LNCaP clone FGC (cell line): ENCODE results near the gene RGS7BP.

ENCODE experiments used
- DNase-seq: peaks from one replicate; pipeline ENCODE4 v3.0.0-alpha.2; 2011; ENCODE audit warnings: low read depth
- H3K4me3 ChIP-seq: 2 replicates; pipeline ENCODE4 v1.5.1; 2011; ENCODE audit warnings: mild to moderate bottlenecking, low read depth, low read length, control low read depth
- CTCF ChIP-seq: IDR thresholded peaks from 2 replicates; pipeline ENCODE4 v1.5.1; 2012; ENCODE audit warnings: mild to moderate bottlenecking; ENCODE audit not compliant: control insufficient read depth, insufficient read depth; ENCODE audit errors: extremely low read depth

RGS7BP gene

GRCh38 chr5:64576250-64576649 lies 70.4 kb downstream of the RGS7BP start:
- TF ChIP-seq CTCF, result no peak
- DNase-seq, result no peak
- H3K4me3 ChIP-seq, result no peak overlapping the region

GRCh38 chr5:64585646-64586045 lies 79.8 kb downstream of the RGS7BP start:
- H3K4me3 ChIP-seq, result no peak overlapping the region
- TF ChIP-seq CTCF, result no peak
- no peak for DNase-seq

GRCh38 chr5:64587370-64587769 lies 81.6 kb downstream of the RGS7BP start:
- H3K4me3 ChIP-seq, result no peak overlapping the region
- TF ChIP-seq CTCF, result no peak
- no peak for DNase-seq

- no peak overlapping the region for H3K4me3 ChIP-seq
- DNase-seq, result no peak
- TF ChIP-seq CTCF, result no peak
These were observed 87.0 kb downstream of the RGS7BP start for GRCh38 chr5:64592730-64593341.

- no peak for DNase-seq
- H3K4me3 ChIP-seq, result no peak overlapping the region
- TF ChIP-seq CTCF, result no peak
These were observed 88.2 kb downstream of the RGS7BP start for GRCh38 chr5:64594025-64594424.

- no peak for DNase-seq
- H3K4me3 ChIP-seq, result no peak overlapping the region
- TF ChIP-seq CTCF, result no peak
These were observed 88.8 kb downstream of the RGS7BP start for GRCh38 chr5:64594601-64595000.
